ENCODE measurements around the gene NOTCH1.

The NOTCH1 gene

DNA sequence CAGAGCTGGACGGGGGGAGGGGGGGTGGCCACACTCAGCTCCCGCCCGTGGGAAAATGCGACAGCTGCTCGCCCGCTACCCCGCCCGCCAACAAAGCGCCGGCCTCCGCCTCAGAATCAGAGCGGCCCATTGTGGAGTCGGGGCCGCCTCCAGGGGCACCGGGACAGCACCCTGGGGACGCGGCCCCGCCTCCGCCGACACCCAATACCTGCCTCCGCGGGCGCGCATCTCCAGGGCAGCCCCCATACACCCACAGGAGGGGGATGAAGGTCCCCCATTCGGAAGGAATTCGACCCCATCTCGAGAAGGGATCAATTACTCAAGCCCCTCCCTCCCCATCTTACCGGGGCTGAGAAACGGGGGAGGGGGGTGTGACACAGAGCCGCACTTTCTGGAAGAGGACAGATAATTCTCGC is 1.3 kb downstream of the NOTCH1 start:
- no peak for FAIRE-seq

DNA sequence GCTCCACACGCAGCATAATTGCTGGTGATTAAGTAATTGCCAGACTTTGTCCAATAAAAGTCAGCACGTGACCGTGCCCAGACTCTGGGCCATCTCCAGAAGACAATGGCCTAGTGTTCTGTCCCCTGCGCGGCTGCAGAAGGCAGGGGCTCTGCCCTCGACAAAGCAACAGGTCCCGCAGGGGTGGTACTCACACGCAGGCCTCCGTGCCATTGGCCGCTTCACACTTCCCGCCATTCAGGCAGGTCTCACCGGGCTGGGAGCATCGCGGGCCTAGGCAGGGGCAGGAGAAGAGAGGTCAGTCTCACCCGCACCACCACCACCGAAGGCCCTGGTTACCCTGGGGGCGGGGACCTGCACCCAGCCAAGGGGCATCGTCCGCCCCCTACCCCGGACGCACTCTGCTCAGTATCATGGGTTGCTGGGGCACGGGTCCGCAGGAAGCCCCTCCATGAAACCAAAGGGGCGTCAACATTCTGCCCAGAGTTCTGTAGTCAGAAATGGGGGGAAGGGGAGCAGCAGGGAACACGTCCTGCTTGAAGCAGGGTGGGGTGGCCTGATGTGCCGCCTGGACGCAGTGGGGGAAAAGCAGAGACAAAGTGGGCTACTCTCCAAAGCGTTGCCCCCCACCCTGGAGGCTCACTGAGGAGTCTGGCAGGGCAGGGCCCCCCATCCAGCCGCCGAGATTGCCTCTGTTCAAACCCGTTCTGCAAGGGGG is 1.9 kb downstream of the NOTCH1 start:
- no peak for FAIRE-seq

DNA sequence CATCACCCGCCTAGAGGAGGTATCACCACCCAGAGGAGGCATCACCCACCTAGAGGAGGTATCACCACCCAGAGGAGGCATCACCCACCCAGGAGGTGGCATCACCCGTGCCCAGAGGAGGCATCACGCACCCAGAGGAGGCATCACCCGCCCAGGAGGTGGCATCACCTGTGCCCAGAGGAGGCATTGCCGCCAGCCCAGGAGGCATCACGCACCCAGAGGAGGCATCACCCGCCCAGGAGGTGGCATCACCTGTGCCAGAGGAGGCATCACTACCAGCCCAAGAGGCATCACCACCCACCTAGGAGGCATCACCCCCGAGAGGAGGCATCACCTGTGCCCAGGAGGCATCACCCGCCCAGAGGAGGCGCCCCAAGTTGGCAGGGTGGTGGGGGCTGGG is 2.6 kb downstream of the NOTCH1 start:
- FAIRE-seq: no peak

DNA sequence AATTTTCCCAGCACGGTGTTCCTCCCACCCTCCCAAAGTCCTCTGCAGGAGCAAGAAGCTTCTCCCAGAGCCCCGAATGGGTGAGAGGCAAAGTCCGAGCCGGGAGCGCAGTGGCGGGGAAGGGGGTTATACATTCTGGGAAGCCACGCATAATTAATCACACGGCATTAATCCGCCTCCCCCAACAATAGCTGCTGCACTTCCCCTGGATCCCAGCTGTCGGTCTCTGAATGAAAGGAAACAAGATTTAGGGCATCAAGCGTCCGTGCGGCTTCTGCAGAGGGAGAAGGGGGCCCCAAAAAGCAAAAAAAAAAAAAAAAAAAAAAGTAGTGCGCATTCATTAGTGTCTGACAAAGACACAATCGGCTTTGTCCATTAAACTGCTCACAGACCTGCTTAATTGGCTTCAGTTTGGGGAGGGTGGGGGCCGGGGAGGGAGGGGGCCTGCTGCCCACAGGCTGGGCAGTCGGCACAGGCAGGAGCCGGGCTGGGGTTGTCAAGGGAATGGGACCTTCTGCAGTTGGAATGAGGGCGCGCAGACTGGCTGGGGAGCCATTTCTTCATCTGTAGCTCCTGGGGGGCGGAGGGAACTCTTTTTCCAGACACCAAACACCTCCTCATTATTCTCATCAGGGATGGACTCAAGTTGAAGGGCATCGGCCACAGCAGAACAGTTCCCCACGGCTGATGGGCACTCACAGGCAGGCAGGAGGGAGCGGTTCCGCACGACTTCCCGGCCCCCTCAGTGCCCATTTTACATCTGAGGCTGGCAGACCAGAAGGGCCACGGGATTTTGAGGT is 3.4 kb downstream of the NOTCH1 start:
- no peak for FAIRE-seq

DNA sequence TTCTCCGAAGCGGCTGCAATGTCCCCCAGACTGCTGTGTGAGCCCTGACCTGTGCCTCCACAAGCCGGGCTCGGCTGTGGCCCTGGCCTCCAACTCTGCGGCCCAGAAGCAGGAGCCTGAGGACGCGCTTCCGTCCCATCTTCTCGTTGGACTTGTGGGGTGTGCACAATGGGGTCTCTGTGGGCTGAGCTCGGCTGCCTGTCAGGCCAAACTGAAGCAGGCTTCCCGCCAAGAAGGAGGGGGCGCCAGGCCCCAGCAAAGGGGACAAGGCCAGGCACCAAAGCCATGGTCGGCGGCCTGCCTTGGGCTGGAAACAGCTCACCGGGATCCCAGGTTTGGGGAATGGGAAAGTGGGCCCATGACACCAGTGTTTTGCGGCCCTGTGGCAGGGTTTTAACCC is 4.1 kb downstream of the NOTCH1 start:
- no peak for FAIRE-seq

DNA sequence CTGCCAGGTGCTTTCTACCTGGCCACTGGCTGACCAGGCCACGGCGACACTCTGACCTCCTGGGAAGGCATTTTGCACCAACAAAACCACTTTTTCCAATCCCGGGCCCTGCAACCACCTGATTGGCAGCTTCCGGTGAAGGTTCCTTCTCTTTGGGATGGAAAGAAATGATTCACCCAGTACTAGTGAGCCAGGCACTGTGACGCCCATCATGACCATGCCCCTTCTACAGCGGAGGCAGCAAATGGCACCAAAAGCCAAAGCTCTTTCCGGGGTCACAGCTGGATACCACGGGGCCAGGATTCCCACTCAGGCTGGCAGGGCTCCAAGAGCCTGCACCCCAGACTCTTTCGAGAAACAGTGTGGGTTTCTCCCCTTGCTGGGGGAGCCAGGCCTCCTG is 4.7 kb downstream of the NOTCH1 start:
- no peak for FAIRE-seq

DNA sequence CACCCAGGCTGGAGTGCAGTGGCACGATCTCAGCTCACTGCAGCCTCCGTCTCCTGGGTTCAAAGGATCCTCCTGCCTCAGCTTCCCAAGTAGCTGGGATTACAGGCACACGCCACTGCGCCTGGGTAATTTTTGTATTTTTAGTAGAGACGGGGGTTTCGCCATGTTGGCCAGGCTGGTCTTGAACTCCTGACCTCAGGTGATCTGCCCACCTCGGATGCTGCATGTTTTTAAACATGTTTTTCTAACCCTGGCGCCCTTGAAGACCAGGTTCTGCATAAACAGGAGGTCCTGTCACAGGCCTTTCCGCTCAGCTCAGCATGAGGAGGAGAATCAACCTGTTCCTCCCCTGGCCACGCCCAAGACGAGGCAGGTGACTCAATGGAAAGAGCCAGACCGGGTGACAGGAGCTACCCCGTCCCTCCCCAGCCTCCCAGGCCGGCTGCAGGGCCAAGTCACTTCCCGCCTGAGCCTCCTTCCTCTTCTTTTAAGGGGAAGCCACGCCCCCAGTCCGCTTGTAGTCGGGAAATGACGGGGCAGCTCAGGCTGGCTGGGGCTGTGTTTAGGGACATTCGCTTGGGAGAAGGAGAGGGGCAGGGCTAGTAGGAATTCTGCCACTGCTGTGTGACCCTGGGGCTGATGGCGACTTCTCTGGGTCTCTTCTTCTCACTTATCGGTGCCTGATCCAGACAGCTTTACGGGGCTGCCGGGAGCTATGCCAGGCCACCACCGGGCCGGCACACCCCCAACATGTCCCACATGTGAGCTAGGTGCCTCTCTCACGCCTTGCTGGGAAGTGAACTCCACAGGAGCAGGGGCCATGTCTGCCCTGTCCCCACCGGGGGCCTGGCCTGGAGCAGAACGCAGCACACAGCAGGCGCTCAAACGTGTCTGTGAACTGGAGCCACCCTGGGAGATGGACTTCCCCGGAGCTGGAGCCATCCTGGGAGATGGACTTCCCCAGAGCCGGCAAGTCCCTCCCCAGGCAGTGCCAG is 6.1 kb downstream of the NOTCH1 start:
- peak; percentile 72 for FAIRE-seq

DNA sequence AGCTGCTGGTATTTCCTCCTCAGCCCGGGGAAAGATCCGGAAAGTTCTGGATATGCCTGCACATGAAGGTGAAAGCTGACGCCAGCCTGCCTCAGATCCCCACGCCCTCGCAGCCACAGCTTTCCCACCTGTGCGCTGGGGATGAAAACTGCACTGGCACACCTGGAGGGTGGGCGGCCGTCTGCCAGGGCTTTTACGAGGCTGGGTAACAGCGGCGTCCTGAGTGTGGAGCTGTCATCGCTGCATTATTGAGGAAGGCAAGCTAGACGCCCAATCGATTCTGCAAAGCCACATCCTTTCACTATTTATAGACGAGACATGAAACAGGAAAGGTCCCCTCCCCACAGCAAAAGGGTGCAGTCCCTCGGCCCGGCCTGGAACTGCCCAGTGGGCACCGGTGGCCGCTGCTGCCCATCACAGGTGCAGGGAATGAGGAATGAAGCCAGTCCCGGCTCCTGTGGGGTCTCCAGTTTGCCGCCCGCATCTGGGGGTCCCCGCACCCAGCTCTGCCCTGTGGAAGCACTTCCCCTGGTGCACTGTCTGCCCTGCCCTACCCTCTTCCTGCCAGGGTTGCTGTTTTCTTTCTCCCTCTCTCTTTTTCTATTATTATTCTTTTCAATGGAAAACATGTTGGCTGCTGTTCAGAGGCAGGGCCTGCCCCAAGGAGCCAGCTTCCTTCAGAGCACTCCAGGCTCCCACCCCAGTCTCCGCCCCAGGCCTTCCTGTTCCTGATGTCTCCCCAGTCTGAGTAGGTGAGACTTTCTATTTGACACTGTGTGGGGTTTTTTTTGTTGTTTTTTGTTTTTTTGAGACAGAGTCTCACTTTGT is 7.0 kb downstream of the NOTCH1 start:
- no peak for FAIRE-seq

DNA sequence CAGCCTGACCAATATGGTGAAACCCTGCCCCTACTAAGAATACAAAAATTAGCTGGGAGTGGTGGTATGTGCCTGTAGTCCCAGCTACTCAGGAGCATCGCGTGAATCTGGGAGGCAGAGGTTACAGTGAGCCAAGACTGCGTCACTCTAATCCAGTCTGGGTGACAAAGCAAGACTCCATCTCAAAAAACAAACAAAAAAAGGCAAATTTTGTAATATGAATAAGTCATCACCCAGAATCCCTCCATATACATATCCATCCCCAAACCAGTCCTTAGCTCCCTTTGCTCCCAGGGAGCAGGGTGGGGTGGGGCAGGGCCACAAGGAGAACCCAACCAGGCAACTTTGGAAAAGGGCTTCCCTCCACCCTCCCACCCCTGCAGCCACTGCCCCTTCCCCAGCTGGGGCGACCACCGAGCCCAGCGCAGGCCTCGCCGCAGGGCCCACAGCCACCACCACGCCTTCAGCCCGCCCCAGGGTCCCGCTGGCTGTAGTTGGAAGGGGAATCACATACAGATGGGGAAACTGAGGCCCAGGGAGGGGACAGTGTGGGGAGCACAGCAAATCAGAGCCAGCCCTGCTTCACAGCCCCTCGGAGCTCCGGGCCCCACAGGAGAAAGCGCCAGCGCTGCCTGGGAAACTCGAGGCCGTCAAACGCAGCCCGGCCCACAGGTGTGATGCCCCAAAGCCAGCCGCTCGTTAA is 7.8 kb downstream of the NOTCH1 start:
- FAIRE-seq: no peak

DNA sequence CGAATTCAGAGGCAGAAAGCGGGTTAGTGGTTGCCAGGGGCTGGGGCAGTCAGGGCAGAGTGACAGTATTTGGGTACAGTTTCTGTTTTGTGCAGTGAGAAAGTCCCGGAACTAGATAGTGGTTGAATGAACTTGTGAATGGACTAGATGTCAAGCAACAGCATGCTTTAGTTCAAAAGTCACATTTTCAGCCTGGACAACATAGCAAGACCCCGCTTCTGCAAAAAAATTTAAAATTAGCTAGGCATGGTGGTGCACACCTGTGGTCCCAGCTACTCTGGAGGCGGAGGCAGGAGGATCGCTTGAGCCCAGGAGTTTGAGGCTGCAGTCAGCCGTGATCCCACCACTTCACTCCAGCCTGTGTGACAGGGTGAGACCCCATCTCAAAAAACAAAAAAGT is 8.4 kb downstream of the NOTCH1 start:
- FAIRE-seq: no peak

DNA sequence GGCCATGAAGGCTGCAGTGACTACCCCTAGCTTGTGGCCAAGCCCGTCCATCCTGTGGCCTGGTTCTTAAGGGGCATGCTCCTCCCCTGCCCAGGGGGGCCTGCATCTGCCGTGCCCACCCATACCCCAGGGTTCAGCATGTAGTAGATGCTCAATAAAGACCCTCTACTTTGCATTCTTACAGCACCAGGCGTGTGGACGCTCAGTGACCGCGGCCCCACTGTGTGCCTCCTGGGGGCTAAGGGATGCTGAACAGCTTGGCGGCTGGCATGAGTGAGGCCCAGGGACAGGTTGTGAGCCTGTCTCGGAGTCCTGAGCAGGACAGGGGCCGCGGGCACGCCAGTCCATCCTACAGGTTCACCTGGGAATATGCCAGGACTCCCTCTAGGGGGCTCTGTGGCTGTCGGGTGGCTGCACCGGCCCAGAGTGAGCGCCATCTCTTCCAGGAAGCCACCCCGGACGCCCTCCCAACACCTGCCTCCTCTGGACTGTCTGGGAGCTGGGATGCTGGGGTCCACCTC is 9.1 kb downstream of the NOTCH1 start:
- FAIRE-seq: no peak

DNA sequence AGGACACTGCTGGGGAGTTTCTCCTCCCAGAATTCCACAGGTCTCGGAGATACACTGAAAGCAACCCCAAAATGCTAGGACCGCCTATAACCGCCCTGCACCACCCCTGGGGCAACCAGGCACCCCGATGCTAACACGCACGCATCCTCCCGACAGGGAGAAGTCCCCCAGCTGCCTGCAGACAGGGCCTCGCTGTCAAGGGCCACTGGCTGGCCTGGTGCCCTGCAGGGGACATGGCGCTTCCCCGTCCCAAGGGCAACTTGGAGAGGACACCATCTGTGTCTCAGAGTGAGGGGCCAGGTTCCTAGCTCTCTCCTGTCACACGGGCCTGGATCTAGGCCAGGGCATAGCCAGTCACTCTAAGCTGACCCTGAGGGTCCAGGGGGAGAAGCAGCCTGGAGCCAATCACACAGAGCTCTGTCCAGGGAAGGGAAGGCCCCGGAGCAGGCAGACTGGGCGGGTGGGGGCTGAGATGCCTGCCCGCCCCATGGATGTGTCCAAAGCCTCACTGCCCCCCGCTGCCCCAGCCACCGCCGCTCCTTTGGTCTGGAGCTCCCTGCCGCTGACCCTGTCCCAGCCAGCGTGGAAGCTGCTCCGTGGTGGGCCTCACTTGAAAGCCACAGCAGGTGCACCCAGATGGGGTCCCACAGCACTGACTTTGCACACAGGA is 9.7 kb downstream of the NOTCH1 start:
- FAIRE-seq: no peak

DNA sequence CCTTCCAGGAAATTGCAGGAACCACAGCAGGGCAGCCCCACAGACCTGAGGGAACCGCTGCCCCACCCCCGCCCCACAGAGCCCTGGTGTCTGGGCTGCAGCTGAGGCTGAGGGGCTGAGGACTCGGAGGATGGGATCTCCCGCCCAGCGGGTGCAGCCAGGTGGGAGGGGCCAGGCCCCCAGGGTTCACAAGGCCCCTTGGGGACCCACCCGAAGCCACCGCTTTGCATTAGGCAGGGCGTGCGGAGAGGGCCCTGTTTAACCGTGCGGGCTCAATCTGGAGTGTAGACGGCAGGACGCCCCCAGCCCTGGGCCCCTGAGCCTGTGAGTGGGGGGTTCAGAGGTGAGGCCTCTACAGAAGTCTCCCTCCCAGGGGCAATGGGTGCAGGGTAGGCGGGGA is 10.8 kb downstream of the NOTCH1 start:
- no peak for FAIRE-seq

DNA sequence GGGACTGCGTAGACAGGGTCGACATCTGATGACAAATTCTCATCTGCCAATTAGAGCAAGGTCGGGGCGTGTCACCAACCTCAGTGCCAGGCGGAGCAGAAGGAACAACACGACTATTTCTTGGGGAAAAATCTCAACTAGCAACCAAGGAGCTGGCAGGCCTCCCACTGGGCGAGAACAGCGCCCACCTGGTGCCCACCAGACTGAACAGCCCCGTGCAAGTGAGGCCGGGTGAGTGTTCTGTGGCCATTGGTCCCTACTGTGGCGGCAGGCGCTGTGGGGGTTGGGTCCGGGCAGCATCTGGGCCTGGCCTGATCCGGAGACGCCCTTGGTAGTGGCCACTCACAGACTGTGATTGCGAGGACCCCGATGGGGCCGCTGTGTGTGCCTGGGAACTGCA is 11.5 kb downstream of the NOTCH1 start:
- no peak for FAIRE-seq

DNA sequence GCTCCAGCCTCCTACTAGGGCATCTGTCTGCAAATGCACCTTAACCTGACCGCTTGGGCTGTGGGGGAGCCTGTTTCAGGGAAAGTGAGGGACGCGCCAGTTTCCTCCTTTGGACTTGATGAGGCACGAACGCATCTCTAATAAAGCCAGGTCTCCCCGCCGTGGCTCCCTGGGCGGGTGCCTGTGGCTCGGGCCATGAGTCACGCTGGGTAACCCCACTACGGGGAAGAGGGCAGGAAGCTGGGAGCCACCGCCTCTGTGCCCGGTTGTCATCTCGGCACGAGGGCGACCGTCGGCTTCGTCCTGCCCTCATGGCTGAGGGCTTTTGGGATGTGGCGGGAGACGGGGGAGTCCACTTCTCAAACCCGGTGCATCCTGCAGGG is 12.1 kb downstream of the NOTCH1 start:
- FAIRE-seq: no peak

DNA sequence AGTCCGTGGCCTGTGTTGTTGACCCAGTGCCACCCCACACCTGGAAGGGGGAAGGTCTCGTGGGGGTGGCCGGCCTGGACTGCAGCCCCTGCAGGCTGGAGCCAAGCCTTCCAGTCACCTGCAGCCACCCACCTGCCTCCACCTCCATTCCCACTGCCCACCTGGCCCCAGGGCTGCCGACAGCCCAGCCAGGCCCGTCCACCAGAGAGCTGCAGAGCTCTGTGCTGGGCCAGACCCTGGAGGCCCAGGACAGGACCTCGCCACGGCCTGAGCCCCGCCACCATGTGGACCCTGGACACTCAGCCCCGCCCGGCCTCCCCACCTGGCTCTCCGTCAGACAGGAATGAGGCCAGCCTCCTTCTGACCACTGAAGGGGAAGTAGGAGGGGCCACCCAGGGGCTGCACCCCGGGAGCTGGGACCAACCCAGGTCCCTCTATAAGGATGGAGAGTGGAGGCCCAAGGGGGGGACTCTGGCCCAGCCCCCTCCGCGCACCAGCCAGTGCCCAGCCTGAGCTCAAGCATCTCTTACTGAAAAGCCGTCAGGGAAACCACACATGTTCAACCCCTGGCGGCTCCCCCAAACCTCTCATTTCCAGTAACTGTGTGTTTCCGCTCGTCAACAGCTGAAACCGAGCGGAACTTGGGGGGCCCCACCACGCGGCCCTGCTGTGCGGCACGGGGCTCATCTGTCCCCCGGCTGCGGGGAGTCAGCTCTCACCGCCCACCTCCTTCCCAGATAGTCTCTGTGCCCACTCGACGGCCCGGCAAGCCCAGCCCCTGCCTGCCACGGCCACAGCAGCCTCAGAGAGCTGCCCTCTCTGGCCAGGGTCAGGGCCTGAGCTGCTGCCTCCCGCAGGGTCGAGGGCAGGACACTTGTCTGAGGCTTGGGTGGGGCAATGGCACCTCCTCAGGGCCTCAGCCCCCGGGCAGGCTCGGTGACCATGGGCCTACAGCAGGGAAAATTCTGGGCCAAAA is 12.8 kb downstream of the NOTCH1 start:
- FAIRE-seq: no peak

DNA sequence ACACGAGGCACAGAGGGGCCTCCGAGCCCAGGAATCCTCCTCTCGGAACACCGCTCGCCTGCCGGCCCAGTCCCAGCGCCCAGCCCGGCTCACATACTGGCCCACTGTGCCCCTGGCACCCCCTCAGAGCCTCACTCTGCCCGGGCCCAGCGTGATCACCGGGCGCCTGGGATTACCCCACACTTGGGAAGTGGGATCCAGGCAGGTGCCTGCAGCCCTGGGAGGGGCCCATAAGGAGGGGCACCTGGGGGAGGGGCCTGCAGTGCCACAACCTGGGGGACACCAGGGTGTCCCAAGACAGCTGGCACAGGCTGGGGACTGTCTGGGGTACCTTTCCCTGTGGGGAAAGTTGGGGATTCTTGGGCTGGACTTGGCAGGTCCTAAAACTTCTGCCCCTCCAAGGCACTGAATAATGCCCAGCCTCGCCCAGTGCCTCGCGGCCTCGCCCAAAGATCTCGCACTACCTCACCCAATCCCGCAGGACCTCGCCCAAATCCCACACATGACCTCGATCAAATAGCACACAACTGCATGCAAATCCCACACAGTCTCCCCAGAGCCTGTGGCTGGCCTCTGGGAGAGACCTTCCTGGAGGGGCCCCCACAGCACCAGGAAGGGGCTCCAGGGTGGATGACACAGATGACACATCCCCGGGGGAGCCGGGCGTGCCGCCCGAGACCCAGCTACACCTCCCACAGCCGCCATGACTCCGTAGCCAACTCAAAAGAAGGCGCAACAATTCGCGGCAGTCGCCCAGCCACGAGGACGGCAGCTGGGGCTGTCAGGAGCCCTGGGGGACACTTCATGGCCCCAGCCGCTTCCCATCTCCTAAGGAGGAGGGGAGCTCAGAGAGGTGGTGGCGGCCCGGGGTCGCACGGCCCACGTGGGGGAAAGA is 13.7 kb downstream of the NOTCH1 start:
- FAIRE-seq: no peak

DNA sequence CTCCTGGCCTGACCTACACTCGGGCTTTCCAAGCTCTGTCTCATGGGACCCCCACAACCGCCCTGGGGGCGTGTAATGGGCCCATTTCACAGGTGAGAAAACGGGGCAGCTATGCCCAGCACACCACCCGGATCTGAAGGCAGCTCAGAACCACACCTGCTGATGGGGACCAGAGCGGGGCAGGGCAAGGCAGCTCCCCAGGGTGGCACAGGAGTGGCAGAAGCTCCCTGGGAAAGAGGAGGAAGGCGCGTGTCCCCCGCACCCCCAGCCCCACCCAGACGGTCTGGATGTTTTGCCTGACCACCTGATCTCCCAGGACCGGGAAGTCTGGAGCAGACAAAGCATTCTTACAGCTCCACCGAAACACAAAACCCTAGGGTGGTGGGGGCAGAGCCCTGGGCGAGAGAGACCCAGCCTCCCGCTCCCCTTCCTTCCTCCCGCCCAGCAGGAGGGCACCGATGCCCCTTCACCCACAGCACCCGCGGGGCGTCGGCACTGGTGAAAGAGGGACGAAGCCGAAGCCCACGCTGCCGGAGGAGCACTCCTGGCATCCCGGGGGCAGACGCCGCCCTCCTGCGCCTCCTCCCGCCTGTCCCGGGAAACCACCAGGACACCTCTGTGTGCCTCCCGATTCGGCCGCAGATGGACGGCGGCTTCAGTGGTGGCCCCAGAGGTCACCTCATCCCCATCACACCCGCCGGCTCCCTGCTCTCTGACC is 14.5 kb downstream of the NOTCH1 start:
- no peak for FAIRE-seq
